Liver (tissue), 9 donors: ENCODE data around the gene ZGPAT. TPM values are rescaled to one million over a fixed set of nuclear protein-coding genes. Genes with fewer than 3 reads are reported as not detected.

Experiments used
- DNase-seq: peaks from one replicate; pipeline ENCODE4 v3.0.0-alpha.2; 2017; ENCODE audit warnings: low spot score
- H3K27ac ChIP-seq, 2 donors: one replicate each; pipeline ENCODE4 v1.7.0; 2013; ENCODE audit warnings: inconsistent platforms in 2 of 2, low read length in 2 of 2, control low read depth in 1 of 2, low read depth in 1 of 2, mild to moderate bottlenecking in 1 of 2
- H3K27me3 ChIP-seq, 4 donors: one replicate each; pipeline versions ENCODE4 v1.6.1 to v1.7.0; 2013; ENCODE audit warnings: low read length in 3 of 4, inconsistent platforms in 1 of 4, mild to moderate bottlenecking in 1 of 4, moderate library complexity in 1 of 4; ENCODE audit not compliant: control insufficient read depth in 4 of 4, insufficient read depth in 4 of 4
- H3K36me3 ChIP-seq, 4 donors: one replicate each; pipeline versions ENCODE4 v1.6.1 to v1.7.0; 2013; ENCODE audit warnings: low read length in 3 of 4, mild to moderate bottlenecking in 3 of 4, low read depth in 1 of 4, moderate library complexity in 1 of 4; ENCODE audit not compliant: control insufficient read depth in 4 of 4, insufficient read depth in 3 of 4
- H3K4me1 ChIP-seq, 4 donors: one replicate each; pipeline versions ENCODE4 v1.6.1 to v1.7.0; 2013; ENCODE audit warnings: low read length in 3 of 4, mild to moderate bottlenecking in 3 of 4, moderate library complexity in 1 of 4; ENCODE audit not compliant: control insufficient read depth in 4 of 4, insufficient read depth in 4 of 4
- H3K4me3 ChIP-seq, 3 donors: one replicate each; pipeline versions ENCODE4 v1.6.1 to v1.7.0; 2013; ENCODE audit warnings: low read length in 3 of 3, control low read depth in 1 of 3, low read depth in 1 of 3, mild to moderate bottlenecking in 1 of 3
- H3K9ac ChIP-seq, 2 donors: one replicate each; pipeline ENCODE4 v1.7.0; 2013; ENCODE audit warnings: low read length in 2 of 2, mild to moderate bottlenecking in 2 of 2, moderate library complexity in 2 of 2, control low read depth in 1 of 2, low read depth in 1 of 2
- H3K9me3 ChIP-seq, 4 donors: one replicate each; pipeline versions ENCODE4 v1.6.1 to v1.7.0; 2013; ENCODE audit warnings: low read length in 3 of 4; ENCODE audit not compliant: control insufficient read depth in 4 of 4
- CTCF ChIP-seq: fragments of 150-350 bp; IDR thresholded peaks from 2 replicates; pipeline ENCODE4 v1.5.1; 2017; ENCODE audit warnings: improper control_type of control experiment, low read depth, low read length; ENCODE audit not compliant: missing input control
- EGR1 ChIP-seq, 2 donors: IDR thresholded peaks; 2 replicates each; pipeline ENCODE4 v1.6.1; 2016 to 2018; ENCODE audit warnings: antibody characterized with exemption in 2 of 2, low read depth in 2 of 2
- FOXA1 ChIP-seq: IDR thresholded peaks from 2 replicates; pipeline ENCODE4 v1.6.1; 2016; ENCODE audit warnings: antibody characterized with exemption
- GABPA ChIP-seq, 2 donors: IDR thresholded peaks in 1 of 2; conservative IDR thresholded peaks in 1 of 2; 2 replicates each; pipeline ENCODE4 v1.6.1; 2016; ENCODE audit warnings: antibody characterized with exemption in 2 of 2, mild to moderate bottlenecking in 1 of 2, moderate library complexity in 1 of 2
- HNF4A ChIP-seq, 2 donors: conservative IDR thresholded peaks; 2 replicates each; pipeline ENCODE4 v1.6.1; 2016; ENCODE audit warnings: antibody characterized with exemption in 2 of 2, mild to moderate bottlenecking in 2 of 2
- HNF4G ChIP-seq: IDR thresholded peaks from 2 replicates; pipeline ENCODE4 v1.6.1; 2016; ENCODE audit warnings: antibody characterized with exemption
- JUND ChIP-seq, 2 donors: IDR thresholded peaks; 2 replicates each; pipeline ENCODE4 v1.6.1; 2016; ENCODE audit warnings: antibody characterized with exemption in 2 of 2
- NR2F2 ChIP-seq: IDR thresholded peaks from 2 replicates; pipeline ENCODE4 v1.6.1; 2016; ENCODE audit warnings: antibody characterized with exemption
- RAD21 ChIP-seq, 2 donors: IDR thresholded peaks; 2 replicates each; pipeline ENCODE4 v1.6.1; 2016; ENCODE audit warnings: antibody characterized with exemption in 2 of 2, mild to moderate bottlenecking in 2 of 2
- RXRA ChIP-seq, 2 donors: IDR thresholded peaks; 2 replicates each; pipeline ENCODE4 v1.6.1; 2017 to 2018; ENCODE audit warnings: antibody characterized with exemption in 2 of 2, mild to moderate bottlenecking in 1 of 2
- SP1 ChIP-seq: IDR thresholded peaks from 2 replicates; pipeline ENCODE4 v1.6.1; 2018; ENCODE audit warnings: antibody characterized with exemption, mild to moderate bottlenecking
- TAF1 ChIP-seq: conservative IDR thresholded peaks from 2 replicates; pipeline ENCODE4 v1.6.1; 2016; ENCODE audit warnings: antibody characterized with exemption, mild to moderate bottlenecking
- YY1 ChIP-seq: IDR thresholded peaks from 2 replicates; pipeline ENCODE4 v1.6.1; 2016; ENCODE audit warnings: antibody characterized with exemption, mild to moderate bottlenecking
- ZBTB33 ChIP-seq: IDR thresholded peaks from 2 replicates; pipeline ENCODE4 v1.6.1; 2016; ENCODE audit warnings: antibody characterized with exemption
- WGBS: extraction: QIAGEN DNeasy Blood & Tissue Kit; methylation state at CpG from one replicate; pipeline ENCODE4 v1.1.7; 2013; 5-methylcytosine and 5-hydroxymethylcytosine counted together
- polyA plus RNA-seq, 2 donors: library from polyadenylated mRNA; stranded (reverse) in 1 of 2; unstranded in 1 of 2; fragments of 200-250 nt in 1 of 2; fragments of >200 nt in 1 of 2; fragmentation: Nextera tagmentation in 1 of 2; extraction: Ambion mirVana in 1 of 2; gene quantifications; one replicate each; pipeline versions ENCODE4 v1.2.1 to v1.2.3, GENCODE V29; 2013 to 2015
- total RNA-seq, 2 donors: library from RNA; depleted of rRNA; stranded (reverse); fragments of >200 nt; gene quantifications; one replicate each; pipeline ENCODE4 v1.2.3, GENCODE V29; 2014
- TF ChIP-seq, protein P1 (sequence below): IDR thresholded peaks from 2 replicates; pipeline ENCODE4 v1.6.1; 2016; ENCODE audit warnings: antibody characterized with exemption
- TF ChIP-seq, protein P2 (sequence below): IDR thresholded peaks from 2 replicates; pipeline ENCODE4 v1.6.1; 2016; ENCODE audit warnings: antibody characterized with exemption, mild to moderate bottlenecking
- TF ChIP-seq, protein P3 (sequence below): IDR thresholded peaks from 2 replicates; pipeline ENCODE4 v1.6.1; 2016; ENCODE audit warnings: antibody characterized with exemption
- donor health status: healthy.
- donor health status: healthy.
- donor health status: healthy.
- donor health status: healthy.
- donor health status: healthy.

ZGPAT gene
- total and polyA plus RNA-seq, 4 donors: 10.3 to 90.5 (median 20.5) TPM

DNA sequence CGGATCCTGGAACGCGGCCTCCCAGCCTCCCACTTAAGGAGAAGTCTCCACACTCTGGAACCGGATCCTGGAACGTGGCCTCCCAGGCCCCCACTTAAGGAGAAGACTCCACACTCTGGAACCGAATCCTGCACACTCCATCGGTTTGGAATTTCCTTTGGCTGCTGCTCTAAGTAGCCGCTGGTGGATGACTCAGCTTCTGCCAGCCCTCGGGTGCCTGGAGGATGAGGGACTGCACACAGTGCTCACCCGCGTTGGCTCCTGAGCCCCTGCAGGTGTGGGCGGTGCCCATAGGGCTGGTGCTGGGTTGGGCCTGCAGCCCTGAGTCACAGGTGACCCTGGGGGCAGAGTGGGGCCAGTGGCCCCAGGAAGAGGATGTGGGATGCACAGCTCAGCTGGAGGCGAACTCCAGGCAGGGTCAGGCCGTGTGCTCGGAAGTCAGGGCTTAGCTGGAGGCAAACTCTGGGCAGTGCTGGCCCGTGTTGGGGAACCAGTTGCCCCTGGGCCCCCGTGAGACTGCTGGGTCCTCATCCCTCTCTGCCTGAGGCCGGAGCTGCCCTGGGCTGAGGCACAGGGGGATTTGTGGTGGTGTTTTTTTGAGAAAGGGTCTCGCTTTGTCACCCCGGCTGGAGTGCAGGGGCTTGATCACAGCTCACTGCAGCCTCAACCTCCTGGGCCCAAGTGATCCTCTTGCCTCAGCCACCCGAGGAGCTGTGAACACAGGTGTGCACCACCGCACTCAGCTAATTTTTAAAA, 25.3 kb upstream of the ZGPAT start:
- DNase-seq: no peak
- WGBS: 81% methylated on average over 22 of the region's 22 CpGs
- Histone ChIP-seq H3K9ac (no peak overlapping the region), H3K27ac (peak overlapping the region; percentile 68 to 79), H3K36me3 (peaks cover 0 to 12% (median 2%) of the 10 kb centered on the region in 4 donors), H3K27me3 (no peaks in the 10 kb centered on the region), H3K4me3 (no peak overlapping the region), H3K4me1 (peaks cover 0 to 5% (median 2%) of the 10 kb centered on the region in 4 donors), H3K9me3 (no peaks in the 10 kb centered on the region)
- TF ChIP-seq NR2F2 (peak; percentile 43), EGR1 (IDR thresholded peaks at IDR 0.05; ENCODE audit: low read depth in 2 of 2) (no peak), RAD21 (IDR thresholded peaks at IDR 0.05) (peak in 1 of 2 donors; percentile 17), HNF4A (conservative IDR thresholded peaks at IDR 0.05) (no peak), YY1 (no peak), TAF1 (no peak), JUND (IDR thresholded peaks at IDR 0.05) (peak; percentile 37 to 80), SP1 (no peak), RXRA (IDR thresholded peaks at IDR 0.05) (peak in 1 of 2 donors; percentile 27), GABPA (IDR thresholded peaks at IDR 0.05 in 1 of 2, conservative IDR thresholded peaks at IDR 0.05 in 1 of 2) (no peak), HNF4G (no peak)
- TF ChIP-seq, protein P1, sequence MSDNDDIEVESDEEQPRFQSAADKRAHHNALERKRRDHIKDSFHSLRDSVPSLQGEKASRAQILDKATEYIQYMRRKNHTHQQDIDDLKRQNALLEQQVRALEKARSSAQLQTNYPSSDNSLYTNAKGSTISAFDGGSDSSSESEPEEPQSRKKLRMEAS: no peak
- TF ChIP-seq, protein P2, sequence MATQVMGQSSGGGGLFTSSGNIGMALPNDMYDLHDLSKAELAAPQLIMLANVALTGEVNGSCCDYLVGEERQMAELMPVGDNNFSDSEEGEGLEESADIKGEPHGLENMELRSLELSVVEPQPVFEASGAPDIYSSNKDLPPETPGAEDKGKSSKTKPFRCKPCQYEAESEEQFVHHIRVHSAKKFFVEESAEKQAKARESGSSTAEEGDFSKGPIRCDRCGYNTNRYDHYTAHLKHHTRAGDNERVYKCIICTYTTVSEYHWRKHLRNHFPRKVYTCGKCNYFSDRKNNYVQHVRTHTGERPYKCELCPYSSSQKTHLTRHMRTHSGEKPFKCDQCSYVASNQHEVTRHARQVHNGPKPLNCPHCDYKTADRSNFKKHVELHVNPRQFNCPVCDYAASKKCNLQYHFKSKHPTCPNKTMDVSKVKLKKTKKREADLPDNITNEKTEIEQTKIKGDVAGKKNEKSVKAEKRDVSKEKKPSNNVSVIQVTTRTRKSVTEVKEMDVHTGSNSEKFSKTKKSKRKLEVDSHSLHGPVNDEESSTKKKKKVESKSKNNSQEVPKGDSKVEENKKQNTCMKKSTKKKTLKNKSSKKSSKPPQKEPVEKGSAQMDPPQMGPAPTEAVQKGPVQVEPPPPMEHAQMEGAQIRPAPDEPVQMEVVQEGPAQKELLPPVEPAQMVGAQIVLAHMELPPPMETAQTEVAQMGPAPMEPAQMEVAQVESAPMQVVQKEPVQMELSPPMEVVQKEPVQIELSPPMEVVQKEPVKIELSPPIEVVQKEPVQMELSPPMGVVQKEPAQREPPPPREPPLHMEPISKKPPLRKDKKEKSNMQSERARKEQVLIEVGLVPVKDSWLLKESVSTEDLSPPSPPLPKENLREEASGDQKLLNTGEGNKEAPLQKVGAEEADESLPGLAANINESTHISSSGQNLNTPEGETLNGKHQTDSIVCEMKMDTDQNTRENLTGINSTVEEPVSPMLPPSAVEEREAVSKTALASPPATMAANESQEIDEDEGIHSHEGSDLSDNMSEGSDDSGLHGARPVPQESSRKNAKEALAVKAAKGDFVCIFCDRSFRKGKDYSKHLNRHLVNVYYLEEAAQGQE: peak; percentile 34

DNA sequence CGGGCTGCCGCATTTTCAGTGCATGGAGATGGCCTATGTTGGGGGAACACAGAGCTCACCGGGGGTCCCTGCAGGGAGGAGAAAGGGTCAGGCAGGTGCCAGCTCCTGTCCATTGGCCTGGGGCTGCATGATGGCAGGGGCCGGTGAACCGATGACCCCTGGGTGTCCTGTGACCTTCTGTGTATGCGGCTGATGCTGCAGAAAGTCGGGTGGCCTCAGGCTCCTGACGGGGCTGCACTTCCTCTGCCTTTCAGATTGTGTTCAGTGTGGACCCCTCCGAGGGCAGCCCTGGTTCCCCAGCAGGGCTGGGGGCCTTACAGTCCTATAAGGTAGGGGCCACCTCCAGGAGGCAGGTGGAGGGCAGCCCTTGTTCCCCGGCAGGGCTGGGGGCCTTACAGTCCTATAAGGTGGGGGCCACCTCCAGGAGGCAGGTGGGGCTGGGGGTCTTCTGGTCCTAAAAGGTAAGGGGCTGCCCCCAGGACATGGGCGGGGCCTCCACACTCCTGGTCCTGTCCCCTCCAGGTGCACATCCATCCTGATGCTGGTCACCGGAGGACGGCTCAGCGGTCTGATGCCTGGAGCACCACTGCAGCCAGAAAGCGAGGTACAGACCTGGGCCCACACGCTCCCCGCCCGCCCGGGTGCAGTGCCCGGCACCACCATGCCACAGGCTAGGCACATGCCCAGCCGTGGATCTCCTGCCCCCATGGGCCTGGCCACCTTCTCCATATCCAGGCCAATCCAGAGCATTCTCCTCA, 22.4 kb upstream of the ZGPAT start:
- no peak overlapping the region for H3K9ac ChIP-seq
- TF ChIP-seq EGR1 (IDR thresholded peaks at IDR 0.05; ENCODE audit: low read depth in 2 of 2): no peak
- no peak for TF ChIP-seq HNF4A (conservative IDR thresholded peaks at IDR 0.05)
- TF ChIP-seq FOXA1: no peak
- no peak for TF ChIP-seq HNF4G
- no peak for TF ChIP-seq ZBTB33
- TF ChIP-seq, protein P2: no peak
- no peak for TF ChIP-seq YY1
- TF ChIP-seq JUND (IDR thresholded peaks at IDR 0.05): no peak
- TF ChIP-seq NR2F2: no peak
- TF ChIP-seq CTCF: no peak
- no peak for TF ChIP-seq RXRA (IDR thresholded peaks at IDR 0.05)
- no peak for TF ChIP-seq TAF1
- TF ChIP-seq, protein P3, sequence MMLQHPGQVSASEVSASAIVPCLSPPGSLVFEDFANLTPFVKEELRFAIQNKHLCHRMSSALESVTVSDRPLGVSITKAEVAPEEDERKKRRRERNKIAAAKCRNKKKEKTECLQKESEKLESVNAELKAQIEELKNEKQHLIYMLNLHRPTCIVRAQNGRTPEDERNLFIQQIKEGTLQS: no peak
- 88% methylated on average over 21 of the region's 21 CpGs for WGBS
- no peak overlapping the region for H3K4me3 ChIP-seq
- DNase-seq: no peak
- peak overlapping the region; percentile 85 to 93 for H3K27ac ChIP-seq
- no peaks in the 10 kb centered on the region for H3K9me3 ChIP-seq
- H3K36me3 ChIP-seq: peaks cover 0 to 3% (median 0%) of the 10 kb centered on the region in 4 donors
- no peaks in the 10 kb centered on the region for H3K27me3 ChIP-seq
- peaks cover 0 to 5% (median 2%) of the 10 kb centered on the region in 4 donors for H3K4me1 ChIP-seq
